CD8-positive, alpha-beta memory T cell (primary cell): ENCODE results near the gene FRK. TPM values are rescaled to one million over a fixed set of nuclear protein-coding genes. Genes with fewer than 3 reads are reported as not detected.
A peak's percentile ranks its signal among the peaks of the same experiment; 100 is the strongest.

ENCODE experiments used
- CTCF ChIA-PET: fragments of 350-600 bp; sonication (Branson Sonifier 250); formaldehyde crosslinking; loops from one replicate; lab custom pipeline; 2021; ENCODE audit warnings: antibody characterized with exemption; lab: Charles Lee
- POLR2A ChIA-PET: fragments of 350-600 bp; sonication (Branson Sonifier 250); formaldehyde crosslinking; loops from one replicate; lab custom pipeline; 2021; ENCODE audit warnings: antibody characterized with exemption; lab: Charles Lee
- DNase-seq, 5 donors: peaks; one replicate each; pipeline versions ENCODE4 v3.0.0 to v3.0.0-alpha.2; 2020 to 2022; ENCODE audit warnings: mixed read lengths in 1 of 5
- H3K27ac ChIP-seq: one replicate; pipeline ENCODE4 v1.7.0; 2013; ENCODE audit warnings: low read depth, mild to moderate bottlenecking, low read length, moderate library complexity
- H3K27me3 ChIP-seq: 2 replicates; pipeline ENCODE4 v1.7.0; 2013; ENCODE audit warnings: low read length, mild to moderate bottlenecking; ENCODE audit not compliant: insufficient read depth, poor library complexity, severe bottlenecking
- H3K36me3 ChIP-seq: 2 replicates; pipeline ENCODE4 v1.7.0; 2013; ENCODE audit warnings: mild to moderate bottlenecking, low read length, moderate library complexity; ENCODE audit not compliant: insufficient read depth
- H3K4me1 ChIP-seq: 2 replicates; pipeline ENCODE4 v1.7.0; 2013; ENCODE audit warnings: mild to moderate bottlenecking, low read length, moderate library complexity; ENCODE audit not compliant: insufficient read depth
- H3K4me3 ChIP-seq: 2 replicates; pipeline ENCODE4 v1.7.0; 2013; ENCODE audit warnings: mild to moderate bottlenecking, low read length
- H3K9me3 ChIP-seq: 2 replicates; pipeline ENCODE4 v1.7.0; 2013; ENCODE audit warnings: mild to moderate bottlenecking, low read length
- H3K27ac Mint-ChIP-seq, 8 donors: one replicate each; pipeline ENCODE4 v1.8.0; 2020 to 2021; ENCODE audit warnings: mixed read lengths in 8 of 8, mild to moderate bottlenecking in 6 of 8, inconsistent platforms in 3 of 8, moderate library complexity in 3 of 8
- H3K27me3 Mint-ChIP-seq, 2 donors: one replicate each; pipeline ENCODE4 v1.8.0; 2020 to 2021; ENCODE audit warnings: mixed read lengths in 2 of 2, mild to moderate bottlenecking in 1 of 2, moderate library complexity in 1 of 2
- H3K36me3 Mint-ChIP-seq, 3 donors: one replicate each; pipeline ENCODE4 v1.8.0; 2020 to 2021; ENCODE audit warnings: mixed read lengths in 3 of 3, inconsistent platforms in 1 of 3, mild to moderate bottlenecking in 1 of 3
- H3K4me1 Mint-ChIP-seq, 3 donors: one replicate each; pipeline ENCODE4 v1.8.0; 2020 to 2021; ENCODE audit warnings: mixed read lengths in 3 of 3, inconsistent platforms in 1 of 3, mild to moderate bottlenecking in 1 of 3
- H3K4me3 Mint-ChIP-seq, 7 donors: one replicate each; pipeline ENCODE4 v1.8.0; 2020 to 2021; ENCODE audit warnings: mixed read lengths in 7 of 7, mild to moderate bottlenecking in 6 of 7, moderate library complexity in 4 of 7, inconsistent platforms in 2 of 7
- H3K9me3 Mint-ChIP-seq, 5 donors: one replicate each; pipeline ENCODE4 v1.8.0; 2020 to 2022; ENCODE audit warnings: mixed read lengths in 5 of 5, mild to moderate bottlenecking in 3 of 5, moderate library complexity in 2 of 5, inconsistent platforms in 1 of 5
- polyA plus RNA-seq: library from polyadenylated mRNA; unstranded; fragments of 300-500 nt; fragmentation: Illumina TruSeq; gene quantifications from one replicate; pipeline ENCODE4 v1.2.3, GENCODE V29; 2021
- total RNA-seq, 2 experiments: library from RNA; stranded (reverse); gene quantifications; one replicate each; pipeline ENCODE4 v1.2.3, GENCODE V29; 2021

Gene FRK
- total and polyA plus RNA-seq, 3 experiments from 2014 or later = 0.04 to 0.07 TPM; not detected in 1

GRCh38 chr6:116016846-116017545, 43.7 kb downstream of the FRK start:
- peaks cover 10 to 38% of the 10 kb centered on the region in 2 donors for H3K27me3 Mint-ChIP-seq
- Histone ChIP-seq H3K27ac (no peak overlapping the region), H3K9me3 (no peaks in the 10 kb centered on the region), H3K36me3 (no peaks in the 10 kb centered on the region), H3K4me1 (no peaks in the 10 kb centered on the region), H3K27me3 (no peaks in the 10 kb centered on the region), H3K4me3 (no peak overlapping the region)
- DNase-seq = no peak
- H3K9me3 Mint-ChIP-seq = no peaks in the 10 kb centered on the region
- no peaks in the 10 kb centered on the region for H3K36me3 Mint-ChIP-seq
- no peaks in the 10 kb centered on the region for H3K4me1 Mint-ChIP-seq
- CTCF ChIA-PET = interaction anchor here (0.5 kb wide), 1 partner anchor 17 kb away, joined by 4 read pairs; no protein-coding TSS in a partner anchor
- no peak overlapping the region for H3K4me3 Mint-ChIP-seq
- H3K27ac Mint-ChIP-seq = no peak overlapping the region
- POLR2A ChIA-PET = no interaction called here

DNA sequence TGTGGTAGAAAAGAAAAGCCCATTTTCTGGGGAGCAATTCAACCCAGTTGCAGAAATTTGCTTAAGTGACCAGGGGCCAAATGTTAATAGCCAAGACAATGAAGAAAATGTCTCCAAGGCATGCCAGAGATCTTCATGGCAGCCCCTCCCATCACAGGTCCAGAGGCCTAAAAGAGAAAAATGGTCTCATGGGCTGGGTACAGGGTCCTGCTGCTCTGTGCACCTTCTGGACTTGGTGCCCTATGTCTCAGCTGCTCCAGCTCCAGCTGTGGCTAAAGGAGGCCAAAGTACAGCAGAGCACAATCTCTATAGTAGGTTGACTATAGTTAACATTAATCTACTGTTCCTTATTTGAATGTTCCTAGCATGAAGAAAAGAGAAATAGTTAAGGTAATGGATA, 44.7 kb downstream of the FRK start:
- peaks cover 10 to 45% of the 10 kb centered on the region in 2 donors for H3K27me3 Mint-ChIP-seq
- CTCF ChIA-PET = no interaction called here

DNA sequence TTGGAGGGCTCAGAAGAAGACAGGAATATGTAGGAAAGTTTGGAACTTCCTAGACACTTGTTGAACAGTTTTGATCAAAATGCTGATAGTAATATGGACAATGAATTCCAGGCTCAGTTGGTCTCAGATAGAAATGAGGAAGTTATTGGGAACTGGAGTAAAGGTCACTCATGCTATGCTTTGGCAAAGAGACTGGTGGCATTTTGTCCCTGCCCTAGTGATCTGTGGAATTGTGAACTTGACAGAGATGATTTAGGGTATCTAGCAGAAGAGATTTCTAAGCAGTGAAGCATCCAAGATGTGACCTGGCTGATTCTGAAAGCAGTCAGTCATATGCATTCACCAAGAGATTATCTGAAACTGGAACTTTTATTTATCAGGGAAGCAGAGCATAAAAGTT, 45.1 kb downstream of the FRK start:
- POLR2A ChIA-PET = no interaction called here
- no peak for DNase-seq
- Mint-ChIP-seq H3K4me3 (no peak overlapping the region), H3K4me1 (no peaks in the 10 kb centered on the region), H3K36me3 (no peaks in the 10 kb centered on the region), H3K27ac (no peak overlapping the region), H3K27me3 (peaks cover 10 to 44% of the 10 kb centered on the region in 2 donors), H3K9me3 (no peaks in the 10 kb centered on the region)
- H3K4me3 ChIP-seq = no peak overlapping the region
- H3K4me1 ChIP-seq = no peaks in the 10 kb centered on the region
- no peaks in the 10 kb centered on the region for H3K36me3 ChIP-seq
- no peak overlapping the region for H3K27ac ChIP-seq
- CTCF ChIA-PET = no interaction called here
- no peaks in the 10 kb centered on the region for H3K27me3 ChIP-seq
- no peaks in the 10 kb centered on the region for H3K9me3 ChIP-seq

More for the DNA sequence above, 44.7 kb downstream of the FRK start:
- no peaks in the 10 kb centered on the region for H3K36me3 ChIP-seq
- no peak overlapping the region for H3K27ac ChIP-seq
- H3K4me3 ChIP-seq = no peak overlapping the region
- H3K4me1 ChIP-seq = no peaks in the 10 kb centered on the region
- Mint-ChIP-seq H3K36me3 (no peaks in the 10 kb centered on the region), H3K4me1 (no peaks in the 10 kb centered on the region), H3K9me3 (no peaks in the 10 kb centered on the region), H3K4me3 (no peak overlapping the region), H3K27ac (no peak overlapping the region)
- no peaks in the 10 kb centered on the region for H3K9me3 ChIP-seq
- H3K27me3 ChIP-seq = no peaks in the 10 kb centered on the region
- POLR2A ChIA-PET = no interaction called here
- DNase-seq = no peak

GRCh38 chr6:116012951-116013350, 47.7 kb downstream of the FRK start:
- H3K27ac ChIP-seq = no peak overlapping the region
- DNase-seq = no peak
- H3K36me3 Mint-ChIP-seq = no peaks in the 10 kb centered on the region
- H3K4me3 ChIP-seq = no peak overlapping the region
- H3K36me3 ChIP-seq = no peaks in the 10 kb centered on the region
- peaks cover 4 to 38% of the 10 kb centered on the region in 2 donors for H3K27me3 Mint-ChIP-seq
- POLR2A ChIA-PET = no interaction called here
- H3K27me3 ChIP-seq = no peaks in the 10 kb centered on the region
- no peaks in the 10 kb centered on the region for H3K4me1 Mint-ChIP-seq
- no peak overlapping the region for H3K4me3 Mint-ChIP-seq
- CTCF ChIA-PET = interaction anchor here (1.2 to 2.7 kb wide), 2 partner anchors 84 to 88 kb away, joined by 5 to 16 read pairs; partner anchors contain the start of gene NT5DC1
- H3K9me3 ChIP-seq = no peaks in the 10 kb centered on the region
- H3K27ac Mint-ChIP-seq = no peak overlapping the region
- no peaks in the 10 kb centered on the region for H3K4me1 ChIP-seq
- no peaks in the 10 kb centered on the region for H3K9me3 Mint-ChIP-seq

DNA sequence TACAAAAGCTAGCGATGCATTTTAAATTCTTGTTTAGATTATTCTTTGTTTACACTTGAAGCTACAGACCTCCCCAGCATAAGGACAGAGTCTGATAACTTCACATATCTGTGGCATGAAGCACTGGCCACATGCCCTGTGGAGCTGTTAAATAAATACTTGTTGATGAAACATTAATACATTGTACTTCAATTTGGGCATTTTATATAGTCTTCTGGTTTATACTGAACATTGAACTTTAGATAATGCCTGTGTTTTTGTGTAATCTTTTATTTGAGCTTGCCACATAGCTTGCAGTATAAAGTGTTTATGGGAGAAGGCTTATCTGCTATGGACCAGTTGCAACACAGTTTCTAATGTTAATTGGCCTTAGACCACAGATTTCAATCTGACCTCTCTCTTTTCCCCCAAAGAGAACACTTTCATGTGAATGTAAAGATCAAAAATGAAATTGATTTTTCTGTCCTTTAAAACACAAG, 48.2 kb downstream of the FRK start:
- Mint-ChIP-seq H3K27ac (no peak overlapping the region), H3K4me1 (no peaks in the 10 kb centered on the region), H3K4me3 (no peak overlapping the region), H3K9me3 (no peaks in the 10 kb centered on the region), H3K36me3 (no peaks in the 10 kb centered on the region), H3K27me3 (peaks cover 4 to 34% of the 10 kb centered on the region in 2 donors)
- no peak overlapping the region for H3K27ac ChIP-seq
- H3K36me3 ChIP-seq = no peaks in the 10 kb centered on the region
- H3K27me3 ChIP-seq = no peaks in the 10 kb centered on the region
- no peak overlapping the region for H3K4me3 ChIP-seq
- CTCF ChIA-PET = interaction anchor here (1.2 to 2.7 kb wide), 2 partner anchors 84 to 89 kb away, joined by 5 to 16 read pairs; partner anchors contain the start of gene NT5DC1
- POLR2A ChIA-PET = no interaction called here
- no peaks in the 10 kb centered on the region for H3K9me3 ChIP-seq
- H3K4me1 ChIP-seq = no peaks in the 10 kb centered on the region
- no peak for DNase-seq

- no peak overlapping the region for H3K4me3 Mint-ChIP-seq
- no peak for DNase-seq
- no peak overlapping the region for H3K27ac Mint-ChIP-seq
- H3K9me3 Mint-ChIP-seq = no peaks in the 10 kb centered on the region
- POLR2A ChIA-PET = no interaction called here
- H3K36me3 Mint-ChIP-seq = no peaks in the 10 kb centered on the region
- no peak overlapping the region for H3K27ac ChIP-seq
- H3K36me3 ChIP-seq = no peaks in the 10 kb centered on the region
- H3K4me1 ChIP-seq = no peaks in the 10 kb centered on the region
- CTCF ChIA-PET = interaction anchor here (0.7 to 2.7 kb wide), 5 partner anchors 9 to 90 kb away, joined by 3 to 16 read pairs (median 3); partner anchors contain the start of gene NT5DC1
- peaks cover 4 to 29% of the 10 kb centered on the region in 2 donors for H3K27me3 Mint-ChIP-seq
- H3K4me3 ChIP-seq = no peak overlapping the region
- H3K9me3 ChIP-seq = no peaks in the 10 kb centered on the region
- no peaks in the 10 kb centered on the region for H3K27me3 ChIP-seq
- no peaks in the 10 kb centered on the region for H3K4me1 Mint-ChIP-seq
Observed at GRCh38 chr6:116011520-116011919, 49.2 kb downstream of the FRK start.

DNA sequence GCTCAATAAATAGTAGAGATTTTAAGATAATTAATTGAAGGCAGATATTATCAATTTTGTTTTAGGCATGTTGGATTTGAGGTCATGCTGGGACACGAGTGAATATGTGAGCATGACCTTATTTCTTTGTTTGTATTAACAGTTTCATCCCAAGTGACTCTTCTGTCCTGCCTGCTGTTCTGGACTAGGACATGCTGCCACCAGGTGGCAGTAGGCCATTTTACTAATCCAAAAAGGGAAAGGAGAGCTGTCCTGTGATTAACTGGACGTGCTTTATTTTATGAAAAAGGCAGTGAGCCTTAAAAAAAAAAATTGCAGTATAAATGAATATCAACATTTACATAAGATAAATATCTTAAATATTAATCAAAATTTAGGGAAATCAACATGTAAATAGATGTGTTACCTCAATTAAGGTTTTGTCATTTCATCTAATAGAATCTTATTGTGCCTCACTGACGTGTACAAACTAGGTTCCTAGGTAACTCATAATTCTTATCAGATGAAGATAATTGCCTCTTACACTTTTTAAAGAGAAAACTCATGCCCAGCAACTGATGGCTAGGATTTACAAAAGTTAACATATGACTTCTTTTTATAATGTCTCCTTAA, 49.8 kb downstream of the FRK start:
- Histone ChIP-seq H3K27me3 (no peaks in the 10 kb centered on the region), H3K4me3 (no peak overlapping the region), H3K27ac (no peak overlapping the region), H3K4me1 (no peaks in the 10 kb centered on the region), H3K36me3 (no peaks in the 10 kb centered on the region), H3K9me3 (no peaks in the 10 kb centered on the region)
- no peaks in the 10 kb centered on the region for H3K4me1 Mint-ChIP-seq
- no peak overlapping the region for H3K27ac Mint-ChIP-seq
- ChIA-PET POLR2A (no interaction called here), CTCF (interaction anchor here (0.7 to 2.7 kb wide), 4 partner anchors 9 to 91 kb away, joined by 3 to 16 read pairs (median 3); no protein-coding TSS in a partner anchor)
- H3K9me3 Mint-ChIP-seq = no peaks in the 10 kb centered on the region
- peak; percentile 7 to 57 (median 21) for DNase-seq
- no peaks in the 10 kb centered on the region for H3K36me3 Mint-ChIP-seq
- H3K4me3 Mint-ChIP-seq = no peak overlapping the region
- peaks cover 4 to 29% of the 10 kb centered on the region in 2 donors for H3K27me3 Mint-ChIP-seq

DNA sequence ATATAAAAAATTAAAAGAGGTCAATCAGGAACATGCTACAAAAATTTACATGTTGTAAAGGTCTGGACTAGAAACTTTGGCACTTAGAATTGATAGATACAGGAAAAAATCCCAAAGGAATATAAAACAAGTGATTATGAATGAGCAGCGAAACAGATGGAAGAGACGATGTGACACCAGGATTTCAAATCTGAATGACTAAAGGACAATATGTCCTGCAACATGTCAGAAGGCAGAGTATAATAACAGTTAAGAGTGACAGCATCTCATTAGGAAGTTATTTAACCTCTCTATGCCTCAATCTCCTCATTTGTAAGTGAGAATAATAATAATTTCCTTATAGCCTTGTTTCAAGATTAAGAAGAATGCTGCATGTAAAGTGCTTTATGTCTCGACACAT, 50.3 kb downstream of the FRK start:
- H3K4me1 Mint-ChIP-seq = no peaks in the 10 kb centered on the region
- CTCF ChIA-PET = interaction anchor here (0.9 to 1.3 kb wide), 2 partner anchors 10 to 91 kb away, joined by 3 read pairs; no protein-coding TSS in a partner anchor

More for the DNA sequence above, 50.3 kb downstream of the FRK start:
- no peak overlapping the region for H3K27ac Mint-ChIP-seq
- peaks cover 2 to 25% of the 10 kb centered on the region in 2 donors for H3K27me3 Mint-ChIP-seq
- H3K4me1 ChIP-seq = no peaks in the 10 kb centered on the region
- H3K36me3 Mint-ChIP-seq = no peaks in the 10 kb centered on the region
- no peaks in the 10 kb centered on the region for H3K36me3 ChIP-seq
- POLR2A ChIA-PET = no interaction called here
- no peaks in the 10 kb centered on the region for H3K27me3 ChIP-seq
- no peak overlapping the region for H3K27ac ChIP-seq
- H3K4me3 Mint-ChIP-seq = no peak overlapping the region
- H3K9me3 ChIP-seq = no peaks in the 10 kb centered on the region
- no peaks in the 10 kb centered on the region for H3K9me3 Mint-ChIP-seq
- no peak overlapping the region for H3K4me3 ChIP-seq
- no peak for DNase-seq
